Activated T-cell treated with anti-CD3 and anti-CD28 coated beads for 1 hour (primary cell): ENCODE results near the gene TMEM114.

ENCODE experiments used
- DNase-seq: peaks from one replicate; pipeline ENCODE4 v3.0.0-alpha.2; 2020; ENCODE audit warnings: low read depth

TMEM114 gene

DNA sequence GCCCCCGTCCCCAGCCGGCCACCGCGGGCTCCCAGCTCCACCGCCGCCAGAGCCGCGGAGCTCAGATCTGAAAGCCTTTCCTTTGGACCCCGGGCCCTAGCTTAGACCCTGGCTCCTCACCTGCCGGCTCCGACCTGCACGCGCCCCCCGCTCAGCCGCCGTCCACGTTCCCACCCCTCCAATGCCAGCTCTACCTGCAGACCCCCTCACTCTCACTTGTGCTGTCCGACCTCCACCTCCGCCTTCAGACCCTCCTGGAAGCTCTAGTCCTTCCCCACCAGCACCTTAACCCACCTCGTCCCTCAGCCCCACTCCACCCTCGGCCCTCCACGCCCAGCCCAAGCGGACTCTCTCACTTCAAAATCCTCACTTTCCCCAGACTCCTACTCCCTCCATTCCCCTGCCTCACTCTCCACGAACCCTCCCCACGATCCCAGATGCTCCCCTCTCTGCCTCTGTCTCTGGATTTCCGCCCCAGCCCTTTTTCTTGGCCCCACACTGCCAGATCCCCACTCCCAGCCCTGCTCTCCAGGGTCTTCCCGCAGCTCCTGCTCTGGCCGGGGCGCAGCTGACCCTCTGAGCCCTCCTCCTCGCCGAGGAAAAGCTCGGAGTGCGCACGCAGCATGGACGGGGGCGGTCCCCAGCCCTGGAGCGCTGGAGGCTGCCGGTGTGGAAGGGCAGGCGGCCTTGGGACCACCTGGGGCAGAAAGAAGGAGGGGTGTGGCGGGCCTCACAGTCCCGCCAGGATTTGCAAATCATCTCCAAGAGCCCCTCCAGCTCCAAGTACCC, at the start of gene TMEM114:
TMEM114 (minus strand) TSS at position 612 of the 789 bp plus-strand sequence. CDS start 673 bp downstream, outside the sequence.
- no peak for DNase-seq

- no peak for DNase-seq
These were observed 49.4 kb upstream of the TMEM114 start for GRCh38 chr16:8639694-8640093.

DNA sequence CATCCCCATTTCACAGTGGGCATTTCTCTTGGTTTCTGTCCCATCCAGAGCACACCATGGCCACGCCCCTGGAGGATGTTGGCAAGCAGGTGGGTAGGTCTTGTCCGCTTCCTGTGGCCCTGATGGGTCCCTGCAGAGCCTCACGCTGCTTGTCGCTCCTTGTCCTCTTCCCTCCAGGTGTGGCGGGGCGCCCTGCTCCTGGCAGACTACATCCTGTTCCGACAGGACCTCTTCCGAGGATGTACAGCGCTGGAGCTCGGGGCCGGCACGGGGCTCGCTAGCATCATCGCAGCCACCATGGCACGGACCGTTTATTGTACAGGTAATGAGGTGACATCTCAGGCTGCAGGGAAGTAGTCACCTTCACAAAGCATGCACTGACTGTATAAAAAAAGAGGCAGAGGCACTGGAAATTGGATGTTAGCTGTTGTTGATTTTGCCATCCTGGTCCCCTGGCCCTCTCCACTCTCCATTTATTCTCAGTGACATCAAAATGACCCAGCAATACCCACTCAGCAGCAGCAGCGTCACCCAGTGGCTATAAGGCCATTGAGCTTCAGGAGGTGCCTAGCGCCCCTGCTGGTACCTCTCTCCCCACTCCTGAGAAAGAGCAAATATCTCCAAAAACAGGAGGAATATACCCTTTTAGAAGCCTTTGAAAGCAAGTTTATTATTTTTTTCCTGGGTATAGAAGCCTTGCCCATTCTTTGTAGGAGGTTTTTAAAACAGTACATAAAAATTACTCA, 44.9 kb upstream of the TMEM114 start:
- no peak for DNase-seq

DNA sequence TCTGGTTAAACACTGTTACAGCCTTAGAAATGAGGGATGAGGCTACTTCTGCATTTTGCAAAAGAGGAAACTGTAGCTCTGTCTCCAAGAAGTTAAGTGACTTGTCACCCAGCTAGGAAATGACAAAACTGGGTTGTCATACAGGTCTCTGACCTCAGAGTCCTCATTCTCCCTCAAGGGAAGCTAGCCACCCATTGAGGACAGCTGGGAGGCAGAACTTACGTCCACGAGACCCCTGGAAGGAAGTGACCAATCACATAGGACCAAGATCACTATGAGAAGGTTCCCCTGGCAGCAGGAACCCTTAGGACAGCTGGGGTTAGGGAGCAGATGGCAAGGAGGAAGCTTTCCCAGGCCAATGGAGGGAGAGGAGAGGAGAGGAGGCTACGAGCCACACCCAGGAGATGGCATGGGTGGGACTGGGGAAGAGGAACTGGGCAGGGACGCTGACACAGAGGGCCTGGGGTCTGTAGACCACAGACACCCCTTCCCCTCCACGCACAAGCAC, 42.4 kb upstream of the TMEM114 start:
- DNase-seq: no peak

GRCh38 chr16:8631818-8632465, 41.6 kb upstream of the TMEM114 start:
- no peak for DNase-seq

GRCh38 chr16:8631373-8631772, 41.1 kb upstream of the TMEM114 start:
- DNase-seq: no peak

GRCh38 chr16:8630255-8630953, 40.1 kb upstream of the TMEM114 start:
- no peak for DNase-seq

DNA sequence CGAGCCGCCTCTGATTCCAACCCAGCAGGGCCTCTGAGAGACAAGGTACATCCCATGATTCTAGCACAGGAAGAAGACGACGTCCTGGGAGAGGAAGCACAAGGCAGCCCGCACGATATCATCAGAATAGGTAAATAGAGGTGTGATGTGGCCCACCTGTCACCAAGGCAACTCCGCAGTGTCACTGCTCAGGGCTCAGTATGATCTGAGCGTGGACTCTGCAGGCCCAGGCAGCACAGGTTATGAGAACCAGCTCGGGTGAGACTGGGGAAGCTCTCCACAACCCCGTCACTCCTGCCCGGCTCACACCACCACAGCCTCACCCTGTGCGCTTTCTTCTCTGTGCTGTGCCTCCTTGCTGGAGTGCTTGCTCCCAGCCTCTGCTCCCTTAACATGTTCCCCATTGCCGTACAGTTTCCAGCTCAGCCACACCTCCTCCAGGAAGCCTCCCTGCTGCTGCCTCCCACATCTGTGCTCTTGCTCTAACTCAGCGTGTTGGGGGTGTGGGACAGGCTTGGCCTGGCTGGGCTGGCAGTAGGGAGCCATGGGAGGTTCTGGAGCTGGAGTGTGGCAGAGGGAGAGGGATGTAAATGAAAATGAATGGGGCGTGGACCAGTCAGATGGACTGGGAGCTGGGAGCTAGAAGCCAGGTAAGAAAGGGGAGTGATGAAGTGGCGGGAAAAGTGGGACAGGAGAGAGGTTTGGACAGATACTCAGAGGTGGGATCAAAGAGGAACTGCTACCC, 38.8 kb upstream of the TMEM114 start:
- DNase-seq: no peak

GRCh38 chr16:8627456-8627855, 37.1 kb upstream of the TMEM114 start:
- DNase-seq: no peak

GRCh38 chr16:8626946-8627345, 36.6 kb upstream of the TMEM114 start:
- DNase-seq: no peak

DNA sequence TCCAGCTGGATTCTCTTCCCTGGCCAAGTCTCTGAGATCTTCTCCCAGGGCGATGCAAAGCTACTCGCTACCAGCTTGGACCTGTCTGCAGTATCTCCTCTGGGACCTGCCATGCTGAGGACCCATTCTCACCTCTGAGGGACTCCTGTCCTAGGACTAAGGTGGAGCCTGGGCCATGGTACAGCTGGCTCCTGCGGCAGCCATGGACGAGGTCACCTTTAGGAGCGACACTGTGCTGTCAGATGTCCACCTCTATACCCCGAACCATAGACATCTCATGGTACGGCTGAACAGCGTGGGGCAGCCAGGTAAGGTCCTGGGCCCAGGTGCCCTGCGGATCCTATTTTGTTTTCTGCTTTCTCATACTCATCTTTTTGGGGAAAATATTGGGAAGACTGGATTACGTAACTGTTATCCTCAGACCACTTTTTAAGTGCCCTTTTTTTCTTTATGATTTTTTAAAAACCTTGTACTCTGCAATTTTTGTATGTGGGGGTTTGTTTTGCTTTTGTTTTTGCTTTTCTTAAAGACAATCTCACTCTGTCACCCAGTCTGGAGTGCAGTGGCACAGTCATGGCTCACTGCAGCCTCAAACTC, 35.3 kb upstream of the TMEM114 start:
- DNase-seq: no peak

DNA sequence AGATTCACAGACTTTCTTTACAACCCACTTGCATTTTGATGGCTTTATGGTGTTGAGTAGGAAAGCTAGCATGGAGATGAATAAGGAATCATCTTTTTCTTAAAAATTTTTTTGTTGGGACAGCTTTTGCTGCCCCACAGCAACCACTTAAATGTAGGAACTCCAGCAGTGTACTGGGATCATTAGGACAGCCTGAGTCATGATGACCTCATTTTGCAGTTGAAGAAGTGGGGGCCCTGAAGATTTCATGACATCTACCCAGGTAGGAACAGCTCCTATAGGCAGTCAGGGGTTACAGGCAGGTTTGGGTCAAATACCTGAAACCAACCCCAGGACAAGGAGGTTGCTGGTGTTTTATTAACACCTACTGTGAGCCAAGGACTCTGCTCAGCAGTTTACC, 33.3 kb upstream of the TMEM114 start:
- no peak for DNase-seq

DNA sequence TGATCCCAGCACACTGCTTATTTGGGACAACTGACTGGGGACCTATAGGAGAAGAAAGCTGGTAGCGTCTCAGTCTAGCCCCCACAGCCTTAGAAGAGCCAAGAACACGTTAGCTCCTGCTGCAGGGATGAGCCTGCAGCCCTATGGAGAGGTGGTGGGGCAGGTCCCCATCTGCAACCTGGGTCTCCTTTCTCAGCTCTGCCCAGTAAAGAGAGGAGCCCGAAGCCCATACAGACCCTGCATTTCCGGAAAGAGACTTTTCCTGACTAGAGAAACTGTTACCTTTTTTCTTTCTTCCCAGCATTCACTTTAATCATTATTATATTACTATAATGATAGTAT, 32.0 kb upstream of the TMEM114 start:
- no peak for DNase-seq

DNA sequence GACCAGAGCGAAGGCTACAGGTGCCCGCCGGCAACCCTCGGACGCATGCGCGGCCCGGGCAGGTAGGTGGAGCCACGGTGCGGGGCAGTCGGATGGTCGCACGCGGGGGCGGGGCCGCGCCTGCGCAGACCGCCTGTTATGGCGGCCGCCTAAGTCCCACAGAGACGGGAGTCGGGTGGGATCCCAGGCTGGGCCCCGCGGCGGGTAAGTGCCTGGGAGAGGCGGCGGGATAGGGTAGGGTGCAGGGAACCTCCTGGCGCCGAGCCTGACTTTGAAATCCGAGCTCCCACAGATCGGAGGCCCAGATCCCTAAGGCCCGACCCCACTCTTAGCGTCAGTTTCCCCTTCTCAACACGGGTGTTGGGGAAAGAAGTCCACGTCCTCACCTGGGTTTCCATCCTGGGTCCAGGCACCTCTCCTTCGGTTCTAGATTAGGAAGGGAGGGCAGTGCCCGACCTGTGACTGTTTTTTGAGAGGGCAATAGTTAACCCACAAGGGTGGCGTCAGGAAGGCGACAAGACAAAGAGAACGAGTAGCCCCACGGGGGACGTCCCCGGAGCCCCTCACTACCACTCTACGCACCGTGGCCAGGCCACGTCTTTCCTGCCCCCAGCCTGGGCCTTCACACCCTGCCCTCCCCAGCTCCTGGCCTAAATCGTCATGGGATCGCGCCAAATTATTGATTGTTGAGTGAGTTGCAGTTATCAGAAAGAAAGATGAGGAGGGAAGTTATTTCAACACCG, 31.4 kb upstream of the TMEM114 start, which contains the start of gene METTL22:
METTL22 (plus strand) TSS at position 127 of the 743 bp plus-strand sequence. CDS start 3,968 bp downstream, outside the sequence.
- DNase-seq: peak; percentile 93

- DNase-seq: no peak
These were observed 30.9 kb upstream of the TMEM114 start for GRCh38 chr16:8621222-8621571.

DNA sequence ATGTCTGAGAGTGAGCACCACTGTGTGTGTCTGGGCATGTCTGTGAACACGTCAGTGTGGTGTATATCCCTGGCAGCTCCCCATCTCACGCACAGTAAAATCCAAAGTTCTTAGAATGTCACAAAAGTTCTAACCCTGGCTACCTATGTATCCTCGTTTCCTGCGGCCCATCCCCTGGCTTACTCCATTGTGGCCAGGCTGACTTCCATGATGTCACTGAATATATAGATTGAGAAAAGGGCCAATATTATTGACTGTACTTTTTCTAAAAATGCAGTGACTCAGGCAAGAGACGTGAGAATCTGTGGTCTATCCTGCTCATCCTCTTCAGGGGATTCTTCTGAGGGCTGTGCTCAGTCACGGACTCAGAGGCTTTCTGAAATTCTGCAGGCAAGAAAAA, 30.2 kb upstream of the TMEM114 start:
- DNase-seq: no peak

DNA sequence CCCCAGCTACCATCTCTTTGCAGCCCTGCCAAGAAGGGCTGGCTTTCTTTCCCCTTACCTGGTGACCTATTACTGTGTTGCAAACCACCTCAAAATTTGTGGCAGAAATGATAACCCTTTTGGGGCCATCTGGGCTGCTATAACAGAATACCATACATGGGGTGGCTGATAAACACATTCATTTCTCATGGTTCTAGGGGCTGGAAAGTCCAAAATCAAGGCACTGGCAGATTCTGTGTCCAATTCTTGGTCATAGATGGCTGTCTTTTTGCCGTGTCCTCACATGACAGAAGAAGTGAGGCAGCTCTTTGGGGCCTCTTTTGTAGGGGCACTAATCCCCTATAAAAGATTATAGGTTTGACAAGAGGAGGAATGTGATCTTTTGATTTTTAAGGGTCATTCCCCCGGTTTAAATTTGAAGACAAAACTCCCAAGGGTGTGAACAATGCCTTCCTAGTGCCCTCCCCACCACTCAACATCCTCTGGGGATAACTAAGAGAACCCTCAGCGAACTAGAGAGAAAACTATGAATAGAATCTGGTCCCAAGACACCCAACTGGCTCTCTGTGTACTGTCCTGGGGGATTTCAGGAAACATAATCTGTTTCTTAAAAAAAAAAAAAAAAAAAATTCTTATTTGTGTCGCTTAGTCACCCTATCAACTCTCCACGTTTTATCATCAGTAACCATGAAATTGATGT, 29.5 kb upstream of the TMEM114 start:
- DNase-seq: no peak

GRCh38 chr16:8614435-8615029, 24.2 kb upstream of the TMEM114 start:
- no peak for DNase-seq

- DNase-seq: no peak
These were observed 21.7 kb upstream of the TMEM114 start for GRCh38 chr16:8611886-8612600.
